22Rv1 (cell line): ENCODE results near the gene VCAM1.

Experiments
- CTCF ChIP-seq: fragments of 450-650 bp; IDR thresholded peaks from 2 replicates; pipeline ENCODE4 v1.5.1; 2017; ENCODE audit warnings: mild to moderate bottlenecking
- ZFX ChIP-seq: fragments of 450-650 bp; IDR thresholded peaks from 2 replicates; pipeline ENCODE4 v1.6.1; 2017; ENCODE audit warnings: antibody characterized with exemption, borderline replicate concordance

GRCh38 chr1:100735244-100735643 lies 15.7 kb downstream of the VCAM1 start:
- no peak for TF ChIP-seq CTCF
- no peak for TF ChIP-seq ZFX
